H1 (cell line): Measurements from ENCODE around the gene IPO11. TPM values are rescaled to one million over a fixed set of nuclear protein-coding genes. Genes with fewer than 3 reads are reported as not detected.

Experiments used
- CTBP2 ChIP-seq: IDR thresholded peaks from 2 replicates; pipeline ENCODE4 v1.7.0; 2011; ENCODE audit warnings: borderline replicate concordance, mild to moderate bottlenecking, moderate library complexity, mixed read lengths, low read length; ENCODE audit not compliant: insufficient read depth, insufficient read length
- EP300 ChIP-seq, 2 experiments: IDR thresholded peaks; 1 replicate in 1 of 2; 2 replicates in 1 of 2; pipeline ENCODE4 v1.6.1; 2011 to 2012; ENCODE audit warnings: low read depth in 2 of 2, low read length in 2 of 2, mild to moderate bottlenecking in 2 of 2, borderline replicate concordance in 1 of 2, inconsistent platforms in 1 of 2, moderate library complexity in 1 of 2
- SIRT6 ChIP-seq: IDR thresholded peaks from one replicate; pipeline ENCODE4 v1.7.1; 2012; ENCODE audit warnings: low read length, inconsistent platforms
- polyA plus RNA-seq, 7 experiments: library from polyadenylated mRNA; depleted of rRNA in 3 of 7; stranded (reverse) in 5 of 7; unstranded in 2 of 7; fragments of >200 nt in 5 of 7; fragments of 200-250 nt in 2 of 7; gene quantifications; 1 replicate in 5 of 7; 2 replicates in 1 of 7; 4 replicates in 1 of 7; pipeline versions ENCODE4 v1.2.1 to v1.2.3, GENCODE V29; 2011 to 2013; ENCODE audit warnings: missing spikeins in 2 of 7, mixed read lengths in 2 of 7
- total RNA-seq: library from RNA; stranded (reverse); fragmentation: NEBNext Ultra II Directional; extraction: Animal tissue kit (Norgen Biotek cat#: 25700); gene quantifications from 2 replicates; pipeline ENCODE4 v1.2.1, GENCODE V29; 2021
- TF ChIP-seq, protein P1 (sequence below): IDR thresholded peaks from 2 replicates; pipeline ENCODE4 v1.6.1; 2011; ENCODE audit warnings: low read depth, mild to moderate bottlenecking, low read length; ENCODE audit not compliant: insufficient read depth

The IPO11 gene
- total and polyA plus RNA-seq, 2 of the 8 experiments (the other 6 are each of a cell fraction or from before 2014, with no cell fraction given) = 23.6 to 64.4 TPM

DNA sequence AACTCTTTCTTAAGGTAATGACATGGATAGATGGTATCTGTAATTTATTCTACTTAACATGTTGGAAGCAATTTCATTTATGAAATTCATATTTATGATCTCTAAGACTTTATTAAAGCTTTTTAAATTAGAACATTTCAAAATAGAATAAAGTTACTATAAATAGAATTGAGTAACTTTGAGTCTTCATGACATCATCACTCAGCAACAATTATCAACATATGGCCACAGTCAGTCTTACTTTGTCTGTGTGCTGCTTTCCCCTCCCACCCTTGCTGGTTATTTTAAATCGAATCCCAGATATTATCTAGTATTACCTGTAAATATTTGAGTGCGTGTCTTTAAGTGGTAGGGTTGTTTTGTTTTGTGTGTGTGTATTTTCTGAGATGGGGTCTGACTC lies 65.2 kb downstream of the IPO11 start (continued):
- TF ChIP-seq, protein P1, sequence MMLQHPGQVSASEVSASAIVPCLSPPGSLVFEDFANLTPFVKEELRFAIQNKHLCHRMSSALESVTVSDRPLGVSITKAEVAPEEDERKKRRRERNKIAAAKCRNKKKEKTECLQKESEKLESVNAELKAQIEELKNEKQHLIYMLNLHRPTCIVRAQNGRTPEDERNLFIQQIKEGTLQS = no peak
- no peak for TF ChIP-seq CTBP2
- TF ChIP-seq SIRT6 = no peak
- no peak for TF ChIP-seq EP300 (IDR thresholded peaks at IDR 0.05; ENCODE audit: borderline replicate concordance in 1 of 2, low read depth in 2 of 2, low read length in 2 of 2)
- TF ChIP-seq, all 59 proteins: peak for 0
